ENCODE data around the gene SLC24A3.

Gene SLC24A3

DNA sequence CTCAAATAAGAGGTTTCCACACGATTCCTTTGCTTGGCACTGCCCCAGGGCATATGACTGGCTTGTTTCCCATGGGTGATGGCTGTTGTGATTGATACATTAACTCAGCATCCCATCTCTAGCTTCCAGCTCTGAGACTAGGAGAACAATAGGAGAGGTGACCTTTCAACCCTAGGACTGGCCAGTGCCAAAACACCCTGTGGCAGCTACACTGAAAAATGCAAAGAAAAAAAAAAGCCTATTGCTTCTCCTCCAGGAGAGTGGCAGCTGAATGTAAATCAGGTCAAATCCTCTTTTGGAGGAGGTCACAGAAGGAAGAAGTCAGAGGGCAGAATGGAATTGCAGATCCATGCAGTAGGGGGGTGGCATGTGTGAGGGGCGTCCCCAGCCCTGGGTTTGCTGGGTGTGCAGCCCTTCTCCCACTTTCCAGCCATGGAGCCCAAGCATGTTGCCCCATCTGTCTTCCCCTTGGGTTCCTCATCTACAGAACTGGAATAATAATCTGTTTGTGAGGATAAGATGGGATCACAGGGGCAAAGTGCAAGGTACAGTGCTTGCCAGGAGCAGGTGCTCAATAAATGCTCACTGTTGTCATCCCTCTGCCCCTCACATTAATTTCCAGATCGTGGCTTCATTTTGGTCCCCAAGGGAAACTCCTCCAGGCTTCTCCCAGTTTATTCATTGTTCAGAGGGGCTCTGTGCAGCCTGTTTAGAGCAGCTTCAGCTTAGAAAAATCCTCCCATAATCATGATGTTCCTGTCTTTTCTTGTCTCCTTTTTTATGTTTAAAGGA is 300.6 kb downstream of the SLC24A3 start:
- TF ChIP-seq, protein P1, sequence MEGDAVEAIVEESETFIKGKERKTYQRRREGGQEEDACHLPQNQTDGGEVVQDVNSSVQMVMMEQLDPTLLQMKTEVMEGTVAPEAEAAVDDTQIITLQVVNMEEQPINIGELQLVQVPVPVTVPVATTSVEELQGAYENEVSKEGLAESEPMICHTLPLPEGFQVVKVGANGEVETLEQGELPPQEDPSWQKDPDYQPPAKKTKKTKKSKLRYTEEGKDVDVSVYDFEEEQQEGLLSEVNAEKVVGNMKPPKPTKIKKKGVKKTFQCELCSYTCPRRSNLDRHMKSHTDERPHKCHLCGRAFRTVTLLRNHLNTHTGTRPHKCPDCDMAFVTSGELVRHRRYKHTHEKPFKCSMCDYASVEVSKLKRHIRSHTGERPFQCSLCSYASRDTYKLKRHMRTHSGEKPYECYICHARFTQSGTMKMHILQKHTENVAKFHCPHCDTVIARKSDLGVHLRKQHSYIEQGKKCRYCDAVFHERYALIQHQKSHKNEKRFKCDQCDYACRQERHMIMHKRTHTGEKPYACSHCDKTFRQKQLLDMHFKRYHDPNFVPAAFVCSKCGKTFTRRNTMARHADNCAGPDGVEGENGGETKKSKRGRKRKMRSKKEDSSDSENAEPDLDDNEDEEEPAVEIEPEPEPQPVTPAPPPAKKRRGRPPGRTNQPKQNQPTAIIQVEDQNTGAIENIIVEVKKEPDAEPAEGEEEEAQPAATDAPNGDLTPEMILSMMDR (IDR thresholded peaks at IDR 0.05; ENCODE audit: low read depth, low read length), result no peak
- in situ Hi-C loops (cut with HindIII; ENCODE audit: low sequenced_read_pairs), result no loop called here
- DNase-seq (ENCODE audit: low read depth, low spot score), result no peak
- no peak overlapping the region for H3K4me3 ChIP-seq (ENCODE audit: low read depth, low read length)

DNA sequence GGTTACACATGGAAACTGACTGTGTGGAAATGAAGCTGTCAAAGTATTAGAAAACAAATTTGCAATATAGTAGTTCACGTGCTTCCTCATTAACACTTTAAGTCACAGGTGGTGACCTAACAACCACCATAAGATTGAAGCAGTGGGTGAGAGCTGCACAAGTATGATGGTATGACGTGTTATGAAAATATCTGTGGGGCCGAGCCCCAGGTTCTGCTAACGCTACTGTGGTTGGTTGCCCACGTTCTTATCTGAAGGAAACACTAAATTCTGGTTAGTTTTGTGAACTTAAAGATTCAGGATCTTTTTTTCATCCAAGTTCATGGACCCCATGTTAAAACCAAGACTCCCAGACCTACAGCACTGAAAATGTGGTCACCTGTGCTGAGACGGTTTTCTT is 302.6 kb downstream of the SLC24A3 start:
- H3K4me3 ChIP-seq (ENCODE audit: low read depth, low read length), result no peak overlapping the region
- in situ Hi-C loops (cut with HindIII; ENCODE audit: low sequenced_read_pairs), result no loop called here
- TF ChIP-seq, protein P1 (IDR thresholded peaks at IDR 0.05; ENCODE audit: low read depth, low read length), result no peak
- DNase-seq (ENCODE audit: low read depth, low spot score), result no peak

DNA sequence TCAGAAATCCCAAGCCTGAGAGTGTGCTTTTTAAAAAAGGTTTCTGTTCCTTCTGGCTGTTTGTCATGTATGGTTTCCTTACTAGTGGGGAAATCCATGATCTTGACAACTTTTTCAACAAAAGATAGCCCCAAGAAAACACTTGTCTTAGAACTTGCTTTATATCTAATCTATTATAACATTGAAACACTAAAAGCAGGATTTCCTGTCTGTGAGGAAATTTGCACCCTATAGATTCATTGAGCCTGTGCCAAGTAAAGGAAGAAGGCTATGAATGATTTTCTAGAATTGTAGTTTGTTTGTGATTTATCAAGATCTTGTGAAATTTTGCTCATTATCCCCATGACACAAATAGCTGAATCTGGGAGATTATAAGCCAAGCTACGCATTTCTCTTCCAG is 307.0 kb downstream of the SLC24A3 start:
- DNase-seq (ENCODE audit: low read depth, low spot score), result no peak
- TF ChIP-seq, protein P1 (IDR thresholded peaks at IDR 0.05; ENCODE audit: low read depth, low read length), result no peak
- H3K4me3 ChIP-seq (ENCODE audit: low read depth, low read length), result no peak overlapping the region
- in situ Hi-C loops (cut with HindIII; ENCODE audit: low sequenced_read_pairs), result no loop called here

DNA sequence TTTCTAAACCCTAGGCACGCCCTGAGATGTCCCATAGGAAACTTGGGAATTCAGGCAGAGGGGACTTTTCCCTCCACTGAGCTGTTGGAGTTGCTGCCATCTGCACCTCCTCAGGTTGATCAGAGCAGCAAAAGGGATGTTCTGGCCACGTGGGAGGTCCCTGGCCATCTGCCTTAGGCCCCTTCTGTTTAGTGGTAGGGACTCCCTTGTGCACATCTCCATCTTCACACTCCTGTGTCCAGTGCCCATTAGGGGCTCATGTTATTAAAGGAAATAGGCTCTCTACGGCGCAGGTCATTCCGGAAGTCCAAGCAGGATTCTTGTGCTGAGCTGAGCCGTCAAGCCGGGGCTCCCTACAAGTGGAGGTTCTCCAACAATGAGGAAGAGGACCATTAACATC is 307.8 kb downstream of the SLC24A3 start:
- H3K4me3 ChIP-seq (ENCODE audit: low read depth, low read length), result no peak overlapping the region
- no peak for DNase-seq (ENCODE audit: low read depth, low spot score)
- in situ Hi-C loops (cut with HindIII; ENCODE audit: low sequenced_read_pairs), result no loop called here
- TF ChIP-seq, protein P1 (IDR thresholded peaks at IDR 0.05; ENCODE audit: low read depth, low read length), result no peak

DNA sequence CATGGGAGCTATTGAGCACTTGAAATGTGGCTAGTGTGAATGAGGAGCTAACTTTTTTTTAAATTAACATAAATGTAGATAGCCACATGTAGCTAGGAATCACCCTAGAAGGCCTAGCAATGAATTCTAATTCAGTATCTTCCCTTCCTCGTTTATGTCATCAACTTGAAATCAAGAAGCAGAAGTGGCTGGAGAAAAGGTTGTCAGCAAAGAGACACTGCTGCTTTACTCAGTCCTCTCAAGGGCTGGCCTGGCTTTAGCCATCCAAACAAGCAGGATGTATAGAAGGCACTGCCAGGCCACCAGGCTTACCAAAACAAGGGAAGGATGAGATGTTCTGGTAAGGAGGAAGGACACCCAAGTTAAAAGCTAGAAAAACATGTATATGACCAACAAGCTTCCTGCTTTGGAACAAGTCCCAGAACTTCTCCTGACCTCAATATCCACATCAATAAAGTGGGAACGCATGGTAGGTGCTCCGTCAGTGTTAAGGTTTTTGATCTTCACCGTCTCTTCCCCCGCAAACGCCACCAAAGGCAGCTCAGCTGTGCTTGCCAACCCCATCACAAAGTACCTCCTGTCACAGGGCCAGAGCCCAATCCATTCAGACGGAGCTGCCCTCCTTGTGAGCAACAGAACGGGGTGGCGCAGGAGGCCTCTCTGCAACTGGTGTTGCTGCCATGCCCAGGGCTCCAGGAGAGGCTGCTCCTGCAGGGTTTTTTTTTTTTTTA is 309.8 kb downstream of the SLC24A3 start:
- in situ Hi-C loops (cut with HindIII; ENCODE audit: low sequenced_read_pairs), result no loop called here
- no peak overlapping the region for H3K4me3 ChIP-seq (ENCODE audit: low read depth, low read length)
- TF ChIP-seq, protein P1 (IDR thresholded peaks at IDR 0.05; ENCODE audit: low read depth, low read length), result no peak
- no peak for DNase-seq (ENCODE audit: low read depth, low spot score)

DNA sequence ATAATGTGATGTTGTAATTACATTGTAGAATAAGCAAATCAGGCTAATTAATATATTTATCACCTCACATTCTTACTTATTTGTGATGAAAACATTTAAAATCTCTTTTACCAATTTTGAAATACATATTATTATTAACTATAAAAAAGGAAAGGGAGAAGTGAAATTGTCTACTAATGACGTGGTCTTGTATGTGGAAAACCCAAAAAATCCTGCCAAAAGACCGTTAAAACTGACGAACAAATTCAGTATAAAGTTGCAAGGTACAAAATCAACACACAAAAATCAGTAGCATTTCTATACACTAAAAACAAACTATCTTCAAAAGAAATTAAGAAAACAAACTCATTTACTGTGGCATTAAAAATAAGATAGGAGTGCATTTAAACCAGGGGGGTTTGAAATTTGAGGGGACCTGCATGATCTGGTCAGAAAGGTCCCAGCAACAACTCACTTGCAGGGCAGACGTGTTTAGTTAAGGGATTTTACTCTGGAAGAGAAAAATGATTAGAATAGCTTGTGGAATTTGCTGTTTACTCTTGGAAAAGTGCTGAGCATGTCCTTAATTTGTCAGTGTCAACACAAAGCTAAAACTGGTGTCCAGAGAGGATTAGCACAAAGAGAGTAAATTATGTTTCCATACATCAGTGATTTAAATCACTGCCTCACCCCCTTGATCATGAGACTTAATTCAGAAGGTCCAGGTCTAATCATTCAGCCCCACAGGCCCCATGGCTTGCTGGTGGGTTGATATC is 310.6 kb downstream of the SLC24A3 start:
- DNase-seq (ENCODE audit: low read depth, low spot score), result no peak
- TF ChIP-seq, protein P1 (IDR thresholded peaks at IDR 0.05; ENCODE audit: low read depth, low read length), result no peak
- no peak overlapping the region for H3K4me3 ChIP-seq (ENCODE audit: low read depth, low read length)
- in situ Hi-C loops (cut with HindIII; ENCODE audit: low sequenced_read_pairs), result no loop called here

Data from astrocyte of the spinal cord (primary cell).